Endothelial cell of umbilical vein (primary cell): ENCODE results near the gene PCF11. TPM values are rescaled to one million over a fixed set of nuclear protein-coding genes. Genes with fewer than 3 reads are reported as not detected.

Source experiments
- BruUV-seq: library from RNA; stranded (reverse); fragments of 400-500 nt; replicated peaks from 2 replicates; lab custom pipeline; 2021; lab: Mats Ljungman, UMichigan
- CTCF ChIA-PET: fragments of 300-600, 350-600 bp; sonication (Branson Sonifier 250); formaldehyde crosslinking; loops from one replicate; lab custom pipeline; 2021; ENCODE audit warnings: antibody characterized with exemption, inconsistent platforms; lab: Charles Lee
- POLR2A ChIA-PET: fragments of 300-600, 350-600 bp; sonication (Branson Sonifier 250); formaldehyde crosslinking; loops from one replicate; lab custom pipeline; 2021; ENCODE audit warnings: antibody characterized with exemption, inconsistent platforms; lab: Charles Lee
- DNase-seq: peaks from one replicate; pipeline ENCODE4 v3.0.0-alpha.2; 2011; ENCODE audit warnings: low read depth, low spot score
- FAIRE-seq: peaks from 2 replicates; lab custom pipeline; 2011; peaks lifted over from hg19 to GRCh38; lab: Jason Lieb, UNC
- H2AFZ ChIP-seq: 2 replicates; pipeline ENCODE4 v1.6.0; 2012; ENCODE audit warnings: low read depth, low read length, control low read depth, inconsistent platforms
- H3K27ac ChIP-seq: 2 replicates; pipeline ENCODE4 v1.5.1; 2011; ENCODE audit warnings: low read depth, mild to moderate bottlenecking, control low read depth, low read length, moderate library complexity; ENCODE audit not compliant: insufficient read depth
- H3K27me3 ChIP-seq, 2 experiments: 2 replicates each; pipeline versions ENCODE4 v1.6.0 to v1.6.1; 2011; ENCODE audit warnings: low read length in 2 of 2, mixed read lengths in 1 of 2; ENCODE audit not compliant: control insufficient read depth in 2 of 2, insufficient read depth in 2 of 2
- H3K36me3 ChIP-seq, 2 experiments: 2 replicates in 1 of 2; 3 replicates in 1 of 2; pipeline ENCODE4 v1.5.1; 2011; ENCODE audit warnings: low read length in 2 of 2, mild to moderate bottlenecking in 1 of 2, moderate library complexity in 1 of 2; ENCODE audit not compliant: control insufficient read depth in 2 of 2, insufficient read depth in 2 of 2; ENCODE audit errors: extremely low read depth in 1 of 2
- H3K4me1 ChIP-seq: 3 replicates; pipeline ENCODE4 v1.5.1; 2011; ENCODE audit warnings: mild to moderate bottlenecking, low read length; ENCODE audit not compliant: control insufficient read depth, insufficient read depth; ENCODE audit errors: extremely low read depth
- H3K4me2 ChIP-seq: 2 replicates; pipeline ENCODE4 v1.6.1; 2011; ENCODE audit warnings: low read length, control low read depth, mixed read lengths; ENCODE audit not compliant: insufficient read depth
- H3K4me3 ChIP-seq, 3 experiments: fragments of 200-600 bp in 1 of 3; sonication (generic), shearing (Covaris generic) in 1 of 3; replicated peaks in 1 of 3; 2 replicates each; pipeline ENCODE4 v1.5.1; 2011 to 2016; ENCODE audit warnings: control low read depth in 3 of 3, low read length in 3 of 3, mild to moderate bottlenecking in 2 of 3, inconsistent platforms in 1 of 3, low read depth in 1 of 3, moderate library complexity in 1 of 3; ENCODE audit not compliant: insufficient read depth in 1 of 3
- H3K79me2 ChIP-seq: 2 replicates; pipeline ENCODE4 v1.6.0; 2012; ENCODE audit warnings: low read length, inconsistent platforms; ENCODE audit not compliant: control insufficient read depth, insufficient read depth
- H3K9ac ChIP-seq: replicated peaks from 2 replicates; pipeline ENCODE3; 2011; ENCODE audit warnings: low read length, control low read depth; ENCODE audit not compliant: insufficient read depth; ENCODE audit errors: extremely low read depth
- H3K9me1 ChIP-seq: replicated peaks from 3 replicates; pipeline ENCODE4 v1.6.0; 2011; ENCODE audit warnings: mild to moderate bottlenecking, low read length; ENCODE audit not compliant: control insufficient read depth, insufficient read depth; ENCODE audit errors: extremely low read depth
- H3K9me3 ChIP-seq: replicated peaks from 2 replicates; pipeline ENCODE4 v1.5.1; 2012; ENCODE audit warnings: low read length, inconsistent platforms; ENCODE audit not compliant: control insufficient read depth, insufficient read depth
- H4K20me1 ChIP-seq: replicated peaks from 2 replicates; pipeline ENCODE3; 2011; ENCODE audit warnings: mild to moderate bottlenecking, low read length; ENCODE audit not compliant: control insufficient read depth, insufficient read depth; ENCODE audit errors: extremely low read depth
- EZH2 ChIP-seq: IDR thresholded peaks from 2 replicates; pipeline ENCODE4 v1.6.1; 2012; ENCODE audit warnings: borderline replicate concordance, low read depth, mild to moderate bottlenecking, moderate library complexity, low read length, inconsistent platforms; ENCODE audit not compliant: severe bottlenecking
- FOS ChIP-seq: IDR thresholded peaks from 2 replicates; pipeline ENCODE4 v1.6.1; 2011; ENCODE audit warnings: mild to moderate bottlenecking, low read length, moderate library complexity, borderline replicate concordance; ENCODE audit not compliant: insufficient read depth
- GATA2 ChIP-seq: IDR thresholded peaks from 2 replicates; pipeline ENCODE4 v1.7.0; 2011; ENCODE audit warnings: low read depth, mild to moderate bottlenecking, moderate library complexity, mixed read lengths, low read length; ENCODE audit not compliant: insufficient read length, insufficient read depth
- JUN ChIP-seq: IDR thresholded peaks from 2 replicates; pipeline ENCODE4 v1.6.1; 2011; ENCODE audit warnings: borderline replicate concordance, low read depth; ENCODE audit not compliant: insufficient read length, insufficient read depth
- MYC ChIP-seq: IDR thresholded peaks from one replicate; pipeline ENCODE4 v1.6.1; 2011; ENCODE audit warnings: mild to moderate bottlenecking, low read depth, low read length
- POLR2A ChIP-seq: IDR thresholded peaks from 2 replicates; pipeline ENCODE4 v1.6.1; 2012; ENCODE audit warnings: low read depth, mild to moderate bottlenecking, control low read depth, low read length
- POLR2AphosphoS5 ChIP-seq: IDR thresholded peaks from 2 replicates; pipeline ENCODE4 v1.6.1; 2012; ENCODE audit warnings: low read depth, mild to moderate bottlenecking, control low read depth, low read length, moderate library complexity; ENCODE audit not compliant: insufficient read depth
- dilution Hi-C: fragments of 300-500 bp; cut with MboI; formaldehyde crosslinking; loops from one replicate; pipeline ENCODE4 v1.15.0; 2019; ENCODE audit warnings: low sequenced_read_pairs; ENCODE audit not compliant: extremely low pct_ligation_motif_present
- intact Hi-C: fragments of 100-400 bp; cut with micrococcal nuclease; formaldehyde crosslinking; loops from one replicate; pipeline ENCODE4 v1.10.0; 2022
- polyA plus RNA-seq, 4 experiments: library from polyadenylated mRNA; depleted of rRNA in 3 of 4; stranded (reverse) in 3 of 4; unstranded in 1 of 4; fragments of >200 nt; gene quantifications; 2 replicates each; pipeline versions ENCODE4 v1.2.1 to v1.2.3, GENCODE V29; 2011 to 2012; ENCODE audit warnings: missing spikeins in 1 of 4
- total RNA-seq: library from RNA; stranded (reverse); gene quantifications from 2 replicates; pipeline ENCODE4 v1.2.3, GENCODE V29; 2021
- TF ChIP-seq, protein P1 (sequence below): IDR thresholded peaks from 2 replicates; pipeline ENCODE4 v1.6.1; 2011; ENCODE audit not compliant: insufficient read depth, insufficient read length
- TF ChIP-seq, protein P2 (sequence below), 2 donors: IDR thresholded peaks; 1 replicate in 1 of 2; 2 replicates in 1 of 2; pipeline ENCODE4 v1.5.1; 2011; ENCODE audit warnings: low read length in 2 of 2, mild to moderate bottlenecking in 2 of 2, moderate library complexity in 2 of 2, control low read depth in 1 of 2, inconsistent platforms in 1 of 2, low read depth in 1 of 2; ENCODE audit not compliant: insufficient read depth in 1 of 2; ENCODE audit errors: extremely low read depth in 1 of 2

Gene PCF11
- total and polyA plus RNA-seq, 2 donors (not counting 3 experiments of a cell fraction or from before 2014, with no cell fraction given), result 38.0 to 51.2 TPM

DNA sequence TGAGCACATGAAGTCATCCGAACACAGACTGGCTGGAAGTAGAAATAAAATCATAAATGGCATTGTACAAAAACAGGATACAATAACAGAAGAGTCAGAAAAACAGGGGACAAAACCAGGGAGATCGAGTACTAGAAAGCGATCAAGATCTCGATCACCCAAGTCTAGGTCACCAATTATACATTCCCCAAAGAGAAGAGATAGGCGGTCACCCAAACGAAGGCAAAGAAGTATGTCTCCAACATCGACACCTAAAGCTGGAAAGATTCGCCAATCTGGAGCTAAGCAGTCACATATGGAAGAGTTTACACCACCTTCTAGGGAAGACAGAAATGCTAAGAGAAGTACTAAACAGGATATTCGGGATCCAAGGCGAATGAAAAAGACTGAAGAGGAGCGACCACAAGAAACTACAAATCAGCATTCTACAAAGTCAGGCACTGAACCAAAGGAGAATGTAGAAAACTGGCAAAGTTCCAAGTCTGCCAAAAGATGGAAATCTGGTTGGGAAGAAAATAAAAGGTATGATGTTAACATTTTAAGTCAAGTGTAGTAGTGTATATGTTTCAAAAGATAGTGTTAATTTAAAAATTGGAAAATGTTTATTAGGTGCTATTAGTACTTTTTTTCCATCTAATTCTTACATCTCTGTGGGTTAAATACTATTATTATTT, 9.4 kb downstream of the PCF11 start:
- H4K20me1 ChIP-seq, result peaks cover 8% of the 10 kb centered on the region
- ChIA-PET POLR2A (no interaction called here), CTCF (interaction anchor here (1.7 kb wide), 1 partner anchor 299 kb away, joined by 6 read pairs; no protein-coding TSS in a partner anchor)
- H3K36me3 ChIP-seq, result peaks cover 24 to 54% of the 10 kb centered on the region in 2 experiments
- no peak overlapping the region for H3K27ac ChIP-seq
- no peaks in the 10 kb centered on the region for H3K9me3 ChIP-seq
- H3K4me1 ChIP-seq, result peaks cover 33% of the 10 kb centered on the region
- intact Hi-C loops (no loop called here), dilution Hi-C loops (no loop called here)
- no peak for DNase-seq
- no peak overlapping the region for H3K9ac ChIP-seq
- TF ChIP-seq, protein P1, sequence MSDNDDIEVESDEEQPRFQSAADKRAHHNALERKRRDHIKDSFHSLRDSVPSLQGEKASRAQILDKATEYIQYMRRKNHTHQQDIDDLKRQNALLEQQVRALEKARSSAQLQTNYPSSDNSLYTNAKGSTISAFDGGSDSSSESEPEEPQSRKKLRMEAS, result no peak
- TF ChIP-seq FOS, result no peak
- no peak for TF ChIP-seq POLR2A
- no peak for TF ChIP-seq MYC
- H2AFZ ChIP-seq, result no peak overlapping the region
- H3K4me2 ChIP-seq, result no peak overlapping the region
- peaks cover 94% of the 10 kb centered on the region for H3K79me2 ChIP-seq
- H3K27me3 ChIP-seq, result no peaks in the 10 kb centered on the region
- H3K9me1 ChIP-seq, result no peaks in the 10 kb centered on the region
- FAIRE-seq, result no peak
- BruUV-seq, result TSS peak; percentile 1
- H3K4me3 ChIP-seq, result no peak overlapping the region

DNA sequence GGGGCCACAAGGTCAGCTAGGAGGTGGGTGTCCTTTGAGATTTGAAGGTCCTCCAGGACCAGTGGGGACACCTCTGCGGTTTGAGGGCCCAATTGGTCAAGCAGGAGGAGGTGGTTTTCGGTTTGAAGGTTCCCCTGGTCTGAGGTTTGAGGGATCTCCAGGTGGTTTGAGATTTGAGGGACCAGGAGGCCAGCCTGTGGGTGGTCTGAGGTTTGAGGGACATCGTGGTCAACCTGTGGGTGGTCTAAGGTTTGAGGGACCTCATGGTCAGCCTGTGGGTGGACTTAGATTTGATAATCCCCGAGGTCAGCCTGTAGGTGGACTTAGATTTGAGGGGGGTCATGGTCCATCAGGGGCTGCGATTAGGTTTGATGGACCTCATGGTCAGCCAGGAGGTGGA, 11.8 kb downstream of the PCF11 start:
- peaks cover 23% of the 10 kb centered on the region for H3K4me1 ChIP-seq
- FAIRE-seq, result no peak
- ChIA-PET CTCF (no interaction called here), POLR2A (no interaction called here)
- intact Hi-C loops (no loop called here), dilution Hi-C loops (no loop called here)
- peaks cover 10% of the 10 kb centered on the region for H4K20me1 ChIP-seq
- no peak for DNase-seq
- H3K9me1 ChIP-seq, result no peaks in the 10 kb centered on the region
- no peak overlapping the region for H3K9ac ChIP-seq
- H3K27ac ChIP-seq, result no peak overlapping the region
- no peaks in the 10 kb centered on the region for H3K27me3 ChIP-seq
- H2AFZ ChIP-seq, result no peak overlapping the region
- no peak overlapping the region for H3K4me3 ChIP-seq
- BruUV-seq, result no TSS peak
- H3K4me2 ChIP-seq, result no peak overlapping the region
- no peak for TF ChIP-seq JUN
- TF ChIP-seq, protein P2, sequence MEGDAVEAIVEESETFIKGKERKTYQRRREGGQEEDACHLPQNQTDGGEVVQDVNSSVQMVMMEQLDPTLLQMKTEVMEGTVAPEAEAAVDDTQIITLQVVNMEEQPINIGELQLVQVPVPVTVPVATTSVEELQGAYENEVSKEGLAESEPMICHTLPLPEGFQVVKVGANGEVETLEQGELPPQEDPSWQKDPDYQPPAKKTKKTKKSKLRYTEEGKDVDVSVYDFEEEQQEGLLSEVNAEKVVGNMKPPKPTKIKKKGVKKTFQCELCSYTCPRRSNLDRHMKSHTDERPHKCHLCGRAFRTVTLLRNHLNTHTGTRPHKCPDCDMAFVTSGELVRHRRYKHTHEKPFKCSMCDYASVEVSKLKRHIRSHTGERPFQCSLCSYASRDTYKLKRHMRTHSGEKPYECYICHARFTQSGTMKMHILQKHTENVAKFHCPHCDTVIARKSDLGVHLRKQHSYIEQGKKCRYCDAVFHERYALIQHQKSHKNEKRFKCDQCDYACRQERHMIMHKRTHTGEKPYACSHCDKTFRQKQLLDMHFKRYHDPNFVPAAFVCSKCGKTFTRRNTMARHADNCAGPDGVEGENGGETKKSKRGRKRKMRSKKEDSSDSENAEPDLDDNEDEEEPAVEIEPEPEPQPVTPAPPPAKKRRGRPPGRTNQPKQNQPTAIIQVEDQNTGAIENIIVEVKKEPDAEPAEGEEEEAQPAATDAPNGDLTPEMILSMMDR (IDR thresholded peaks at IDR 0.05; ENCODE audit: extremely low read depth in 1 of 2, insufficient read depth in 1 of 2, low read depth in 1 of 2, low read length in 2 of 2), result no peak
- TF ChIP-seq, protein P1, result no peak
- TF ChIP-seq POLR2AphosphoS5, result no peak
- no peak for TF ChIP-seq FOS
- TF ChIP-seq EZH2, result no peak
- no peak for TF ChIP-seq POLR2A
- no peak for TF ChIP-seq GATA2
- H3K79me2 ChIP-seq, result peaks cover 93% of the 10 kb centered on the region
- no peaks in the 10 kb centered on the region for H3K9me3 ChIP-seq
- peaks cover 25 to 56% of the 10 kb centered on the region in 2 experiments for H3K36me3 ChIP-seq
